ENCODE results near the gene NCCRP1.

The NCCRP1 gene

GRCh38 chr19:39170386-39171231 lies 26.2 kb upstream of the NCCRP1 start:
- Mint-ChIP-seq H3K27ac (no peak overlapping the region), H3K4me3 (no peak overlapping the region), H3K4me1 (no peaks in the 10 kb centered on the region), H3K9me3 (no peaks in the 10 kb centered on the region), H3K36me3 (peaks cover 20% of the 10 kb centered on the region), H3K27me3 (no peaks in the 10 kb centered on the region)
- DNase-seq (ENCODE audit: low spot score in 2 of 2) (no peak), ATAC-seq (ENCODE audit: low read depth) (no peak)

GRCh38 chr19:39171479-39172465 lies 25.0 kb upstream of the NCCRP1 start:
- Mint-ChIP-seq H3K4me1 (no peaks in the 10 kb centered on the region), H3K36me3 (peaks cover 20% of the 10 kb centered on the region), H3K27me3 (no peaks in the 10 kb centered on the region), H3K4me3 (no peak overlapping the region), H3K27ac (no peak overlapping the region), H3K9me3 (no peaks in the 10 kb centered on the region)
- ATAC-seq (ENCODE audit: low read depth) (no peak), DNase-seq (ENCODE audit: low spot score in 2 of 2) (no peak)

- Mint-ChIP-seq H3K4me1 (no peaks in the 10 kb centered on the region), H3K4me3 (no peak overlapping the region), H3K27ac (no peak overlapping the region), H3K9me3 (no peaks in the 10 kb centered on the region), H3K27me3 (no peaks in the 10 kb centered on the region), H3K36me3 (peaks cover 21% of the 10 kb centered on the region)
- DNase-seq (ENCODE audit: low spot score in 2 of 2): no peak
- ATAC-seq (ENCODE audit: low read depth): no peak
These were observed 23.9 kb upstream of the NCCRP1 start for GRCh38 chr19:39172700-39173501.

GRCh38 chr19:39173502-39173991 lies 23.2 kb upstream of the NCCRP1 start:
- Mint-ChIP-seq H3K36me3 (peaks cover 26% of the 10 kb centered on the region), H3K9me3 (no peaks in the 10 kb centered on the region), H3K27me3 (no peaks in the 10 kb centered on the region), H3K27ac (no peak overlapping the region), H3K4me3 (no peak overlapping the region), H3K4me1 (no peaks in the 10 kb centered on the region)
- ATAC-seq (ENCODE audit: low read depth) (no peak), DNase-seq (ENCODE audit: low spot score in 2 of 2) (no peak)

- no peaks in the 10 kb centered on the region for H3K27me3 Mint-ChIP-seq
- no peak overlapping the region for H3K4me3 Mint-ChIP-seq
- ATAC-seq (ENCODE audit: low read depth) (no peak), DNase-seq (ENCODE audit: low spot score in 2 of 2) (no peak)
- H3K9me3 Mint-ChIP-seq: no peaks in the 10 kb centered on the region
- no peaks in the 10 kb centered on the region for H3K4me1 Mint-ChIP-seq
- H3K27ac Mint-ChIP-seq: no peak overlapping the region
- H3K36me3 Mint-ChIP-seq: peaks cover 26% of the 10 kb centered on the region
These were observed 22.6 kb upstream of the NCCRP1 start for GRCh38 chr19:39174142-39174541.

- no peak overlapping the region for H3K27ac Mint-ChIP-seq
- no peak overlapping the region for H3K4me3 Mint-ChIP-seq
- H3K36me3 Mint-ChIP-seq: peaks cover 22% of the 10 kb centered on the region
- DNase-seq (ENCODE audit: low spot score in 2 of 2) (no peak), ATAC-seq (ENCODE audit: low read depth) (no peak)
- no peaks in the 10 kb centered on the region for H3K4me1 Mint-ChIP-seq
- H3K27me3 Mint-ChIP-seq: no peaks in the 10 kb centered on the region
- H3K9me3 Mint-ChIP-seq: no peaks in the 10 kb centered on the region
These were observed 21.9 kb upstream of the NCCRP1 start for GRCh38 chr19:39174558-39175544.

GRCh38 chr19:39175564-39175963 lies 21.2 kb upstream of the NCCRP1 start:
- no peak overlapping the region for H3K4me3 Mint-ChIP-seq
- DNase-seq (ENCODE audit: low spot score in 2 of 2) (no peak), ATAC-seq (ENCODE audit: low read depth) (no peak)
- H3K4me1 Mint-ChIP-seq: no peaks in the 10 kb centered on the region
- no peak overlapping the region for H3K27ac Mint-ChIP-seq
- H3K36me3 Mint-ChIP-seq: peaks cover 20% of the 10 kb centered on the region
- H3K9me3 Mint-ChIP-seq: no peaks in the 10 kb centered on the region
- no peaks in the 10 kb centered on the region for H3K27me3 Mint-ChIP-seq

GRCh38 chr19:39177110-39177699 lies 19.6 kb upstream of the NCCRP1 start:
- ATAC-seq (ENCODE audit: low read depth) (no peak), DNase-seq (ENCODE audit: low spot score in 2 of 2) (no peak)
- H3K4me3 Mint-ChIP-seq: no peak overlapping the region
- H3K36me3 Mint-ChIP-seq: peaks cover 20% of the 10 kb centered on the region
- H3K9me3 Mint-ChIP-seq: no peaks in the 10 kb centered on the region
- no peak overlapping the region for H3K27ac Mint-ChIP-seq
- H3K4me1 Mint-ChIP-seq: no peaks in the 10 kb centered on the region
- H3K27me3 Mint-ChIP-seq: no peaks in the 10 kb centered on the region

GRCh38 chr19:39177736-39178135 lies 19.0 kb upstream of the NCCRP1 start:
- H3K27me3 Mint-ChIP-seq: no peaks in the 10 kb centered on the region
- peaks cover 20% of the 10 kb centered on the region for H3K36me3 Mint-ChIP-seq
- no peaks in the 10 kb centered on the region for H3K9me3 Mint-ChIP-seq
- no peaks in the 10 kb centered on the region for H3K4me1 Mint-ChIP-seq
- ATAC-seq (ENCODE audit: low read depth) (no peak), DNase-seq (ENCODE audit: low spot score in 2 of 2) (no peak)
- no peak overlapping the region for H3K4me3 Mint-ChIP-seq
- no peak overlapping the region for H3K27ac Mint-ChIP-seq

GRCh38 chr19:39178296-39179006 lies 18.3 kb upstream of the NCCRP1 start:
- Mint-ChIP-seq H3K9me3 (no peaks in the 10 kb centered on the region), H3K27ac (no peak overlapping the region), H3K36me3 (peaks cover 18% of the 10 kb centered on the region), H3K4me3 (no peak overlapping the region), H3K27me3 (no peaks in the 10 kb centered on the region), H3K4me1 (no peaks in the 10 kb centered on the region)
- no peak for ATAC-seq (ENCODE audit: low read depth)
- DNase-seq (ENCODE audit: low spot score in 2 of 2): no peak

GRCh38 chr19:39179754-39180153 lies 17.0 kb upstream of the NCCRP1 start:
- Mint-ChIP-seq H3K27ac (no peak overlapping the region), H3K9me3 (no peaks in the 10 kb centered on the region), H3K36me3 (peaks cover 12% of the 10 kb centered on the region), H3K4me3 (no peak overlapping the region), H3K27me3 (no peaks in the 10 kb centered on the region), H3K4me1 (no peaks in the 10 kb centered on the region)
- DNase-seq (ENCODE audit: low spot score in 2 of 2): no peak
- ATAC-seq (ENCODE audit: low read depth): no peak

GRCh38 chr19:39180749-39181148 lies 16.0 kb upstream of the NCCRP1 start:
- Mint-ChIP-seq H3K4me3 (no peak overlapping the region), H3K27me3 (no peaks in the 10 kb centered on the region), H3K36me3 (peaks cover 12% of the 10 kb centered on the region)

More at GRCh38 chr19:39180749-39181148, 16.0 kb upstream of the NCCRP1 start:
- ATAC-seq (ENCODE audit: low read depth) (no peak), DNase-seq (ENCODE audit: low spot score in 2 of 2) (no peak)
- Mint-ChIP-seq H3K4me1 (no peaks in the 10 kb centered on the region), H3K9me3 (no peaks in the 10 kb centered on the region), H3K27ac (no peak overlapping the region)
